Measurements from ENCODE around the gene RNF126. TPM values are rescaled to one million over a fixed set of nuclear protein-coding genes. Genes with fewer than 3 reads are reported as not detected.

Gene RNF126
- total and polyA plus RNA-seq, 7 donors = 25.2 to 72.1 (median 51.6) TPM

GRCh38 chr19:650121-650520 lies 12.9 kb downstream of the RNF126 start:
- Histone ChIP-seq H3K4me3 (no peak overlapping the region), H3K9me3 (no peaks in the 10 kb centered on the region), H3K27ac (no peak overlapping the region), H3K36me3 (ENCODE audit: insufficient read depth in 1 of 2, low read depth in 1 of 2) (peaks cover 7 to 71% of the 10 kb centered on the region in 2 donors), H3K4me1 (no peaks in the 10 kb centered on the region), H3K27me3 (ENCODE audit: insufficient read depth in 3 of 3, low read length in 2 of 3) (no peaks in the 10 kb centered on the region)
- intact Hi-C loops (cut with DNase I) = no loop called here
- 94 to 95% (median 94%) methylated on average over 11 of the region's 11 CpGs for WGBS, 3 donors
- TF ChIP-seq, protein P1, sequence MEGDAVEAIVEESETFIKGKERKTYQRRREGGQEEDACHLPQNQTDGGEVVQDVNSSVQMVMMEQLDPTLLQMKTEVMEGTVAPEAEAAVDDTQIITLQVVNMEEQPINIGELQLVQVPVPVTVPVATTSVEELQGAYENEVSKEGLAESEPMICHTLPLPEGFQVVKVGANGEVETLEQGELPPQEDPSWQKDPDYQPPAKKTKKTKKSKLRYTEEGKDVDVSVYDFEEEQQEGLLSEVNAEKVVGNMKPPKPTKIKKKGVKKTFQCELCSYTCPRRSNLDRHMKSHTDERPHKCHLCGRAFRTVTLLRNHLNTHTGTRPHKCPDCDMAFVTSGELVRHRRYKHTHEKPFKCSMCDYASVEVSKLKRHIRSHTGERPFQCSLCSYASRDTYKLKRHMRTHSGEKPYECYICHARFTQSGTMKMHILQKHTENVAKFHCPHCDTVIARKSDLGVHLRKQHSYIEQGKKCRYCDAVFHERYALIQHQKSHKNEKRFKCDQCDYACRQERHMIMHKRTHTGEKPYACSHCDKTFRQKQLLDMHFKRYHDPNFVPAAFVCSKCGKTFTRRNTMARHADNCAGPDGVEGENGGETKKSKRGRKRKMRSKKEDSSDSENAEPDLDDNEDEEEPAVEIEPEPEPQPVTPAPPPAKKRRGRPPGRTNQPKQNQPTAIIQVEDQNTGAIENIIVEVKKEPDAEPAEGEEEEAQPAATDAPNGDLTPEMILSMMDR (IDR thresholded peaks at IDR 0.05) = no peak
- DNase-seq = no peak
- ATAC-seq = no peak

DNA sequence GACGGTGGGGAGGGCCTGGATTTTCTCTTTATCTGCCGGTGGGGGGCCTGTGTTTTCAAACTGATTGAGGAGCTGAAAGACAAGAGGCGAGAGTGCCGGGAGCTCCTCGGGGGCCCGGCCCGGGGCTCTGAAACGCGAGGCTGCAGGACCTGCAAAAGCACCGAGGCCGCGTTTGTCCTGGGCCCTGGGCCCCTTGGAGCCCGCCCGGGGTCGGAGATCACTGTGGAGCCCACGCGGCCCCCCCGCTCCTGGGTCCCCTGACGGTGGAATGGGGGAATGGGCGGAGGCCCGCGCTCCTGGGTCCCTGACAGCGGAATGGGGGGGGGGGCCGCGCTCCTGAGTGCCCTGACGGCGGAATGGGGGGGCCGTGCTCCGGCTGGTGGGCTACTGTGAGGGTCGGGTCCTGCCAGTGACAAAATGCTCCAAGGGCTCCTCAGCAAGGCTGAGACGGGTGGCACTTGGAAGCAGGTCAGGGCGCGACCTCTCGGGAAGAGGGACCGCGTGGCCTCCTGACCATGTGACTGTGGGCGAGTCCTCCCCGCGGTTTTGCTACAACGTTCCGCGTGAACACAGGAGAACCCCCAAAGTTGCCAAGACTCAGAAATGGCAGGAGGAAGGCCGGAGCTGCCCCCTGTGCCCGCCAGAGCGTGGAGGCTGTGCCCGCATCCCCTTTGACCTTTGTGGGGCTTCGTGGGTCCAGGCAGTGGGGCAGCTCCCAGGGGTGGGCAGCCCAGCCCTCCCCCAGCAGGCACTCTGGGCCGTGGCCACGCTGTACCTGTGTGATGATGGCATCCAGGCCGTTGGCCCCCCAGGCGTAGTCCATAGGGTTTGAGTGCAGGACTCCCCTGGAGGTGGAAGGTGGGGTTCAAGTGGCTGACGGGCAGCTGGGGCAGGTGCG lies 13.9 kb downstream of the RNF126 start:
- no peak for DNase-seq
- ATAC-seq = no peak
- H3K4me3 ChIP-seq = no peak overlapping the region
- WGBS, 3 donors = 90 to 94% (median 92%) methylated on average over 44 to 53 of the region's 53 CpGs
- no peaks in the 10 kb centered on the region for H3K27me3 ChIP-seq (ENCODE audit: insufficient read depth in 3 of 3, low read length in 2 of 3)
- intact Hi-C loops (cut with DNase I) = no loop called here
- peaks cover 8 to 74% of the 10 kb centered on the region in 2 donors for H3K36me3 ChIP-seq (ENCODE audit: insufficient read depth in 1 of 2, low read depth in 1 of 2)
- H3K9me3 ChIP-seq = no peaks in the 10 kb centered on the region
- TF ChIP-seq, protein P1 (IDR thresholded peaks at IDR 0.05) = no peak
- H3K27ac ChIP-seq = no peak overlapping the region
- H3K4me1 ChIP-seq = no peaks in the 10 kb centered on the region

DNA sequence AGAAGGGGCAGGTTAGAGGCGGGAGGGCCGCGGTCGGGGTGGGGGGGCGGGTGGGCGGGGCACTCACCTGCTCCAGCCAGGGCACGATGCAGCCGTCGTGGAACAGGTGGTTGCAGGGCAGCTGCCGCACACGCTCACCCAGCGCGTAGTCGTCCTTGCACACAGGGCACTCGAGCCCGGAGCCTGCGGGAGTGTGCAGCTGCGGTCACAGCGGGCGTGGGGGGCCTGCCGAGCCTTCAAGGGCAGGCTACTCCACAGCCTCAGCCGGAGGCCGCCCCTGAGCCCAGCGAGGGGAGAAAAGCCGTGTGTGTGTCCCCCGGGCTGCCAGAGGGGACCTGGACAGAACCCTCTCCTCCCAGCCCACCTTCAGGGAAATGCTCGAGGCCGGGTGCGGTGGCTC lies 14.7 kb downstream of the RNF126 start:
- Histone ChIP-seq H3K9me3 (no peaks in the 10 kb centered on the region), H3K27ac (no peak overlapping the region), H3K27me3 (ENCODE audit: insufficient read depth in 3 of 3, low read length in 2 of 3) (no peaks in the 10 kb centered on the region), H3K4me1 (no peaks in the 10 kb centered on the region), H3K4me3 (no peak overlapping the region), H3K36me3 (ENCODE audit: insufficient read depth in 1 of 2, low read depth in 1 of 2) (peaks cover 8 to 66% of the 10 kb centered on the region in 2 donors)
- ATAC-seq (no peak), DNase-seq (no peak)
- intact Hi-C loops (cut with DNase I) = no loop called here
- TF ChIP-seq, protein P1 (IDR thresholded peaks at IDR 0.05) = no peak
- 82 to 87% (median 84%) methylated on average over 28 to 29 of the region's 29 CpGs for WGBS, 3 donors

- Histone ChIP-seq H3K27me3 (ENCODE audit: insufficient read depth in 3 of 3, low read length in 2 of 3) (no peaks in the 10 kb centered on the region), H3K36me3 (ENCODE audit: insufficient read depth in 1 of 2, low read depth in 1 of 2) (peaks cover 8 to 62% of the 10 kb centered on the region in 2 donors), H3K27ac (no peak overlapping the region), H3K4me1 (no peaks in the 10 kb centered on the region), H3K9me3 (no peaks in the 10 kb centered on the region), H3K4me3 (no peak overlapping the region)
- TF ChIP-seq, protein P1 (IDR thresholded peaks at IDR 0.05) = no peak
- ATAC-seq (no peak), DNase-seq (no peak)
- 89 to 92% (median 91%) methylated on average over 50 to 52 of the region's 52 CpGs for WGBS, 3 donors
- intact Hi-C loops (cut with DNase I) = no loop called here
Measured at GRCh38 chr19:647566-648284, 15.3 kb downstream of the RNF126 start.
